GM12874 (cell line): ENCODE data around the gene TFF1.

Experiments used
- TF ChIP-seq, protein P1 (sequence below): IDR thresholded peaks from 2 replicates; pipeline ENCODE4 v1.5.1; 2011; ENCODE audit warnings: low read depth, mild to moderate bottlenecking, control low read depth, low read length, moderate library complexity; ENCODE audit not compliant: insufficient read depth

TFF1 gene

DNA sequence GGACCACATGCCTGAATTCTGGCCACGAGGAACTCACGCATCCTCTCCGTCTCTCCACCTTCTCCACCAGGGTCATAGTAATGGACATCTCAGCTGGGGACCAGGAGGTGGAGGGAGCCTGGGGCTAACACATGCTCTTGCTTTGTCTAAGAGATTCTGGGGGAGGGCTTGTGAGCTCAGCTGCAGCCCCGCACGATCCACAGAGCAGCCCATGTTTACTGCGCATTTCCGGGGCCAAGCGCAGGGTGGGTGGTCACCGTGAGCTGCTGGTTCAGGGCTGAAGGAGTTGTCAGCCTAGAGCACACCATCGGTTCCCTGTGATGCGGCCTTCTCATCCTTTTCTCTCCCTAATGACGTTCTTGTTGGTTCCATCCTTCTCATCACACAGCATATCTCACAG is 8.1 kb downstream of the TFF1 start:
- TF ChIP-seq, protein P1, sequence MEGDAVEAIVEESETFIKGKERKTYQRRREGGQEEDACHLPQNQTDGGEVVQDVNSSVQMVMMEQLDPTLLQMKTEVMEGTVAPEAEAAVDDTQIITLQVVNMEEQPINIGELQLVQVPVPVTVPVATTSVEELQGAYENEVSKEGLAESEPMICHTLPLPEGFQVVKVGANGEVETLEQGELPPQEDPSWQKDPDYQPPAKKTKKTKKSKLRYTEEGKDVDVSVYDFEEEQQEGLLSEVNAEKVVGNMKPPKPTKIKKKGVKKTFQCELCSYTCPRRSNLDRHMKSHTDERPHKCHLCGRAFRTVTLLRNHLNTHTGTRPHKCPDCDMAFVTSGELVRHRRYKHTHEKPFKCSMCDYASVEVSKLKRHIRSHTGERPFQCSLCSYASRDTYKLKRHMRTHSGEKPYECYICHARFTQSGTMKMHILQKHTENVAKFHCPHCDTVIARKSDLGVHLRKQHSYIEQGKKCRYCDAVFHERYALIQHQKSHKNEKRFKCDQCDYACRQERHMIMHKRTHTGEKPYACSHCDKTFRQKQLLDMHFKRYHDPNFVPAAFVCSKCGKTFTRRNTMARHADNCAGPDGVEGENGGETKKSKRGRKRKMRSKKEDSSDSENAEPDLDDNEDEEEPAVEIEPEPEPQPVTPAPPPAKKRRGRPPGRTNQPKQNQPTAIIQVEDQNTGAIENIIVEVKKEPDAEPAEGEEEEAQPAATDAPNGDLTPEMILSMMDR: no peak

DNA sequence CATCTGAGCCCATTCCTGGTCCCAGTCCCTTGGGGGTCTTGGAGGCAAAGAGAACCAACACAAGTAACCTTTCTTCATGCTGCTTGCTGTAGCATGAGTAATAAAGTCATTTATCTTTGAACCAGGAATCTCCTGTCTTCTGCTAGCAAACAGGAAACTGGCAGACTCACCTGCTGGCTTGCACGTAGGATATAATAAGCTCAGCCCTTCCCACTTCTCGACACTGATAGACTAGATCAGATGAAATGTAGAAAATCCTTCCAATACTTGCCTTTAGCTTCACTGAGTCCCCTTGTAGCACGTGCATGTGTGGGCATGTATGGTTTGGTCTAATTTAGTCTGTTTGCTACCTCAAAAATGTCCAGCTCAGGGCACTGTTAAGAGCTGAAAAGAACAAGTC is 9.0 kb downstream of the TFF1 start:
- TF ChIP-seq, protein P1: no peak

DNA sequence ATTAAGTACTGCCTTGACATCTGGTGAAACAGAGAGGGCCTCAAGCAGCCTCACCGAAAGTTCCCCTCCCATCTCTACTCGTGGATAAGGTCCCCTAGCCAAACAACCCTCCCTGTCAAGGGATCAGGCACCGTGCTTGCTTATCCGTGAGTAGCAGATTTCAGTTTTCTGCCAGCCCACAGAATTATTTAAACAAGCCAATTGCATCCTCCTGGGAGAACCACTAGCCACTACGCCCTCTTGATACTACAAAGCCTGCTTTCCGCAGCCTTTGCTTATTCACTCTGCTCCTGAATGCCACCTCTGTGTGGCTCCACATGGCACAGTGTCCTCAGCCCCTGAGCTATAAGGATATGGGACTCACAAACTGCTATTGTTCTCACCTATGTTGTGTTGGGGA is 9.7 kb downstream of the TFF1 start:
- TF ChIP-seq, protein P1: no peak

DNA sequence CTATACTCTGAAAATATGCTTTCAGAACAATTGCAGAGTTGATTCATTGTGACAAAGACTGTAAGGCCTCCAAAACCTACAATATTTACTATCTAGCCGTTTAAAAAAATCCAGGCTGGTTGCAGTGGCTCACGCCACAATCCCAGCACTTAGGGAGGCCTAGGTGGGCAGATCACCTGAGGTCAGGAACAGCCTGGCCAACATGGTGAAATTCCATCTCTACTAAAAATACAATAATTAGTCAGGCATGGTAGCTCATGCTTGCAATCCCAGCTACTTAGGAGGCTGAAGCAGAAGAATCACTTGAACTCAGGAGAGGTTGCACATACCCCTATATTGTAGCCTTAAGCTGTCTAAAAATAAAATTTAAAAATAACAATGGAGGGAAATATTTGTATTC is 10.3 kb downstream of the TFF1 start:
- TF ChIP-seq, protein P1: no peak

DNA sequence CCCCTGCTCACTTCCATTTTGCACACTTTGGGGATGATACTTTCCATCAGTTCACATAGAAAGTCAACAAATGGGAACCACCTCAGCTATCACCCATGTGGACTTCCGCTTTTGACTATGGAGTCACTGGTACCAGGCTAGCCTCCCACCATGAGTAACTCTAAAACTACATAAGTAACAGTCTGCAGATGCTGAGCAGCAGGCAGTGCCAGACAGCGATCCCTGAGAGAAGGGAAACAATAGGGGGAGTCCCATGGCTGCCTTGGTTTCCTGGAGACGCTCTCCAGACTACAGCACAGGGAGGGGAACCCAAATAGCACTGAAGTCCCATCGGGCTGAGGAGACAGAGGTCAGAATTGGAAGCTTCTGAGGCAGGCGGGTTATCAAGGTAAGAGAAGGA is 12.7 kb downstream of the TFF1 start:
- TF ChIP-seq, protein P1: no peak

DNA sequence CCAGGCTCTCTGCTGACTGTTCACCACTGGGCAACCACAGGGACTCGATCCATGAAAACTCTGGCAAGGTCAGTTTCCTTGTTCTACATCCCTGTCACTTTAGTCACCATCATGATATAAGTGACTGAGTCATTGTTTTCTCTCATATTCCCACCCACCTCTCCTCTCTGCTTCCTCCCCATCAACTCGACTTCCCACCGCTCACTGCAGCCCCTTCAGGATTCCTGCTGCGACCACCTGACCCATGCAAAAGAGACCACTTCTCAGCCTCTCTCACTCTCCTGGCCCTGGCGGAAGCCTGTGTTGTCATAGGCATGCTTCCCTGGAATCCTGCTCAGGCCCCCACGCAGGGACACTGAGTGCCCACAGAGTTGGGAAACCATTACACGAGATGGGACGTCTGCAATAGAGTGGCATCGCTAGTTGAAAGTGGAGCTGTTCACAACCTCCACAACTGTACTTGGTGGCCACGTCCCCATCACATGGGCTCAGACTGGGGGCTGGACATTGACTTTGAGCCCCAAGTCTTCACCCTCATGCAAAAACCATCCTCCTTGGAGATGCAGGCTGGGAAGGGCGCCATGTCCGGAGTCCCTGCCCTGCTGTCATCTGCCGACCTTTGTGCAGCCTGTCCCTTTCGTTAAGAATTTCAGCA is 13.8 kb downstream of the TFF1 start:
- TF ChIP-seq, protein P1: no peak

DNA sequence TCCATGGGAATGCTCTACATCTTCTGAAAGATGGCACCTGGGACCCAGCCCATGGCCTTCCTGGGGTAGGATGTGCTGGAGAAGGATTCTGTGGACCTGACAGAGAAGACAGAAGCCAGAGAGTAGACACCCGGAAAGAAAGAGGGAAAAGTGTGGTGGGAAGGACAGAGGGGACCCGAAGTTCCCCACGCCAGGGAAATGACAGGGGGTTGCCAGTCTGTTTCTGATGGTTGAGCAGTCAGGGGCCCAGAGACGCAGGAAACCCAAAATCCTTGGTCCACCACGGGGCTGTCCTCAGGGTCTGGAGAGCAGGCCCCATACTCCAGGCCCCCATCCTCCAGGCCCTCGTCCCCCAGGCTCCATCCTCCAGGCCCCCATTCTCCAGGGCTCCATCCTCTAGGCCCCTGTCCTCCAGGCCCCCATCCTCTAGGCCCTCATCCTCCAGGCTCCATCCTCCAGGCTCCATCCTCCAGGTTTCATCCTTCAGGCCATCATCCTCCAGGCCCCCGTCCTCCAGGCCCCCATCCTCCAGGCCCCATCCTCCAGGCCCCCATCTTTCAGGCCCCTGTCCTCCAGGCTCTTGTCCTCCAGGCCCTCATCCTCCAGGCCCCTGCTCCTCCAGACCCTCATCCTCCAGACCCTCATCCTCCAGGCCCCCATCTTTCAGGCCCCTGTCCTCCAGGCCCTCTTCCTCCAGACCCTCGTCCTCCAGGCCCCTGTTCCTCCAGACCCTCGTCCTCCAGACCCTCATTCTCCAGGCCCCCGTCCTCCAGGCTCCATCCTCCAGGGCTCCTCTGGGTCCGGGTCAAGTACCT is 14.5 kb downstream of the TFF1 start:
- TF ChIP-seq, protein P1: no peak
